HepG2 (cell line): ENCODE results near the gene RPH3AL. TPM values are rescaled to one million over a fixed set of nuclear protein-coding genes. Genes with fewer than 3 reads are reported as not detected.

Experiments used
- ATAC-seq: fragments of 200-7000 bp; cut with Tn5 transposase; 3 replicates; pipeline ENCODE4 v1.9.1; 2020; ENCODE audit warnings: mild to moderate bottlenecking, moderate library complexity
- BruUV-seq: library from RNA; stranded (reverse); fragments of 400-500 nt; replicated peaks from 2 replicates; lab custom pipeline; 2021; lab: Mats Ljungman, UMichigan
- CTCF ChIA-PET: fragments of 300-600 bp; formaldehyde crosslinking; extraction: SDS; loops from one replicate; lab custom pipeline; 2021; ENCODE audit warnings: low total read pairs, inconsistent platforms, low intra/inter-chr PET ratio; lab: Yijun Ruan, JAX
- POLR2A ChIA-PET: fragments of 350-600 bp; sonication (Branson Sonifier 250); formaldehyde crosslinking; loops from one replicate; lab custom pipeline; 2020; ENCODE audit warnings: antibody characterized with exemption, inconsistent platforms; lab: Yijun Ruan, JAX
- DNase-seq: peaks from one replicate; pipeline ENCODE4 v3.0.0-alpha.2; 2015; ENCODE audit warnings: low spot score
- FAIRE-seq: peaks from 3 replicates; lab custom pipeline; 2011; peaks lifted over from hg19 to GRCh38; lab: Jason Lieb, UNC
- H2AFZ ChIP-seq: one replicate; pipeline ENCODE4 v1.6.1; 2011; ENCODE audit warnings: low read length, inconsistent platforms
- H3K27ac ChIP-seq: fragments of 300-600 bp; 3 replicates; pipeline ENCODE4 v1.8.0; 2011; ENCODE audit warnings: mixed run types, mild to moderate bottlenecking, mixed read lengths, low read length, inconsistent platforms; ENCODE audit not compliant: insufficient read depth; ENCODE audit errors: extremely low read length
- H3K27me3 ChIP-seq, 2 experiments: fragments of 200-600 bp in 1 of 2; 2 replicates in 1 of 2; 3 replicates in 1 of 2; pipeline versions ENCODE4 v1.6.0 to v1.8.0; 2011; ENCODE audit warnings: low read length in 2 of 2, mild to moderate bottlenecking in 2 of 2, moderate library complexity in 2 of 2, inconsistent platforms in 1 of 2; ENCODE audit not compliant: insufficient read depth in 2 of 2, control insufficient read depth in 1 of 2
- H3K36me3 ChIP-seq, 2 experiments: fragments of 200-600 bp in 1 of 2; replicated peaks in 1 of 2; 2 replicates in 1 of 2; 3 replicates in 1 of 2; pipeline versions ENCODE4 v1.5.1 to v1.8.0; 2011; ENCODE audit warnings: low read length in 2 of 2, inconsistent platforms in 1 of 2; ENCODE audit not compliant: insufficient read depth in 2 of 2, control insufficient read depth in 1 of 2
- H3K4me1 ChIP-seq: 2 replicates; pipeline ENCODE4 v1.5.1; 2012; ENCODE audit warnings: low read length, inconsistent platforms; ENCODE audit not compliant: insufficient read depth
- H3K4me2 ChIP-seq: 2 replicates; pipeline ENCODE4 v1.6.0; 2011; ENCODE audit warnings: low read depth, low read length, inconsistent platforms
- H3K4me3 ChIP-seq, 3 experiments: fragments of 200-600 bp in 1 of 3; sonication (generic), shearing (Covaris generic) in 1 of 3; replicated peaks in 1 of 3; 2 replicates each; pipeline ENCODE4 v1.5.1; 2011 to 2016; ENCODE audit warnings: low read length in 3 of 3, inconsistent platforms in 2 of 3, low read depth in 2 of 3, mild to moderate bottlenecking in 2 of 3, control low read depth in 1 of 3, mixed read lengths in 1 of 3; ENCODE audit not compliant: insufficient read depth in 1 of 3
- H3K79me2 ChIP-seq: one replicate; pipeline ENCODE4 v1.6.1; 2011; ENCODE audit warnings: low read length, inconsistent platforms; ENCODE audit not compliant: insufficient read depth
- H3K9ac ChIP-seq: 2 replicates; pipeline ENCODE4 v1.6.0; 2011; ENCODE audit warnings: mild to moderate bottlenecking, low read depth, low read length, inconsistent platforms; ENCODE audit not compliant: insufficient read depth
- H3K9me3 ChIP-seq: 2 replicates; pipeline ENCODE4 v1.5.1; 2012; ENCODE audit warnings: mild to moderate bottlenecking, low read length
- H4K20me1 ChIP-seq: 2 replicates; pipeline ENCODE4 v1.6.0; 2011; ENCODE audit warnings: inconsistent platforms, mild to moderate bottlenecking, low read length, moderate library complexity; ENCODE audit not compliant: insufficient read depth
- CBFB ChIP-seq: sonication (generic); formaldehyde crosslinking; IDR thresholded peaks from 2 replicates; pipeline ENCODE4 v1.4.0; 2020; ENCODE audit warnings: missing genetic modification reagents
- EZH2 ChIP-seq: conservative IDR thresholded peaks from 2 replicates; pipeline ENCODE4 v1.6.1; 2012; ENCODE audit warnings: mild to moderate bottlenecking, low read depth, low read length, moderate library complexity
- GLI4 ChIP-seq: sonication (generic); formaldehyde crosslinking; IDR thresholded peaks from 2 replicates; pipeline ENCODE4 v1.5.1; 2020; ENCODE audit warnings: missing genetic modification reagents, mild to moderate bottlenecking, moderate library complexity, borderline replicate concordance
- GRHL1 ChIP-seq: sonication (generic); formaldehyde crosslinking; conservative IDR thresholded peaks from 2 replicates; pipeline ENCODE4 v1.8.0; 2022; ENCODE audit warnings: missing genetic modification reagents
- PHF20 ChIP-seq: sonication (generic); formaldehyde crosslinking; IDR thresholded peaks from 2 replicates; pipeline ENCODE4 v1.5.0; 2020; ENCODE audit warnings: mild to moderate bottlenecking, missing genetic modification reagents
- SMAD1 ChIP-seq: sonication (generic); formaldehyde crosslinking; IDR thresholded peaks from 2 replicates; pipeline ENCODE4 v1.4.0; 2020; ENCODE audit warnings: missing genetic modification reagents, low read depth, mild to moderate bottlenecking, borderline replicate concordance
- TCF7L2 ChIP-seq: IDR thresholded peaks from 2 replicates; pipeline ENCODE4 v1.6.1; 2011; ENCODE audit warnings: mild to moderate bottlenecking, low read depth, low read length, moderate library complexity
- ZNF143 ChIP-seq: sonication (generic); formaldehyde crosslinking; IDR thresholded peaks from 2 replicates; pipeline ENCODE4 v1.4.0; 2020; ENCODE audit warnings: missing genetic modification reagents
- ZNF619 ChIP-seq: sonication (generic); formaldehyde crosslinking; IDR thresholded peaks from 2 replicates; pipeline ENCODE4 v1.4.0; 2020; ENCODE audit warnings: mild to moderate bottlenecking, missing genetic modification reagents
- ZNF737 ChIP-seq: sonication (generic); formaldehyde crosslinking; IDR thresholded peaks from 2 replicates; pipeline ENCODE4 v1.5.0; 2020; ENCODE audit warnings: missing genetic modification reagents, mild to moderate bottlenecking, borderline replicate concordance
- WGBS: methylation state at CpG from one replicate; pipeline ENCODE4 v1.1.6; 2017; ENCODE audit warnings: low lambda C conversion rate; 5-methylcytosine and 5-hydroxymethylcytosine counted together
- in situ Hi-C: cut with HindIII; loops from 2 replicates; pipeline ENCODE4 v1.10.0; 2017; ENCODE audit warnings: low pct_unique_long_range_greater_than_20kb; ENCODE audit not compliant: extremely low pct_ligation_motif_present
- intact Hi-C: fragments of 100-400 bp; cut with micrococcal nuclease; formaldehyde crosslinking; loops from one replicate; pipeline ENCODE4 v1.10.0; 2022; ENCODE audit not compliant: unreplicated experiment
- polyA plus RNA-seq, 8 experiments: library from polyadenylated mRNA; depleted of rRNA in 3 of 8; stranded (reverse) in 7 of 8; unstranded in 1 of 8; fragments of >200 nt; fragmentation: Illumina TruSeq in 4 of 8; extraction: Trizol in 4 of 8; gene quantifications; 2 replicates each; pipeline versions ENCODE4 v1.2.1 to v1.2.3, GENCODE V29; 2011 to 2016; ENCODE audit warnings: low read depth in 4 of 8, missing spikeins in 1 of 8, mixed read lengths in 1 of 8; ENCODE audit not compliant: insufficient read depth in 1 of 8
- total RNA-seq, 5 experiments: library from RNA; depleted of rRNA; stranded (reverse); fragments of >200 nt; fragmentation: Illumina TruSeq; extraction: Trizol; gene quantifications; 2 replicates each; pipeline ENCODE4 v1.2.3, GENCODE V29; 2016; ENCODE audit warnings: low read depth in 1 of 5

The RPH3AL gene
- total and polyA plus RNA-seq, 2 of the 13 experiments (the other 11 are each of a cell fraction or from before 2014, with no cell fraction given), result 7.8 to 16.4 TPM

- no peak overlapping the region for H3K4me3 ChIP-seq
- peaks cover 0 to 2% of the 10 kb centered on the region in 2 experiments; a peak in 2 of 5 replicates for H3K36me3 ChIP-seq
- WGBS, result 84% methylated on average over 8 of the region's 8 CpGs
- TF ChIP-seq ZNF737 (CRISPR knock-in tag) (no peak), CBFB (CRISPR knock-in tag) (no peak), TCF7L2 (no peak), GLI4 (no peak), EZH2 (no peak), SMAD1 (CRISPR knock-in tag) (no peak), PHF20 (CRISPR knock-in tag) (no peak), ZNF143 (CRISPR knock-in tag) (no peak), GRHL1 (CRISPR knock-in tag) (no peak), ZNF619 (CRISPR knock-in tag) (no peak)
- no peak overlapping the region for H3K27ac ChIP-seq
- H3K4me1 ChIP-seq, result peaks cover 23% of the 10 kb centered on the region
- no peaks in the 10 kb centered on the region for H3K27me3 ChIP-seq
- H3K4me2 ChIP-seq, result no peak overlapping the region
- ChIA-PET POLR2A (no interaction called here), CTCF (no interaction called here)
- DNase-seq (no peak), ATAC-seq (no peak), FAIRE-seq (no peak)
- H2AFZ ChIP-seq, result no peak overlapping the region
- H4K20me1 ChIP-seq, result 0 out of 2 replicates have a peak, but pooled peaks cover 2% of the 10 kb centered on the region
- H3K79me2 ChIP-seq, result no peaks in the 10 kb centered on the region
- in situ Hi-C loops, result loop anchor here (10.0 kb wide), 1 partner anchor 57 kb away; no protein-coding TSS in a partner anchor
- BruUV-seq, result no TSS peak
- H3K9ac ChIP-seq, result no peak overlapping the region
- intact Hi-C loops, result no loop called here
- no peaks in the 10 kb centered on the region for H3K9me3 ChIP-seq
Measured at GRCh38 chr17:237406-237955, 115.1 kb downstream of the RPH3AL start.
